Measurements from ENCODE around the gene BBS2.

Gene BBS2, protein sequence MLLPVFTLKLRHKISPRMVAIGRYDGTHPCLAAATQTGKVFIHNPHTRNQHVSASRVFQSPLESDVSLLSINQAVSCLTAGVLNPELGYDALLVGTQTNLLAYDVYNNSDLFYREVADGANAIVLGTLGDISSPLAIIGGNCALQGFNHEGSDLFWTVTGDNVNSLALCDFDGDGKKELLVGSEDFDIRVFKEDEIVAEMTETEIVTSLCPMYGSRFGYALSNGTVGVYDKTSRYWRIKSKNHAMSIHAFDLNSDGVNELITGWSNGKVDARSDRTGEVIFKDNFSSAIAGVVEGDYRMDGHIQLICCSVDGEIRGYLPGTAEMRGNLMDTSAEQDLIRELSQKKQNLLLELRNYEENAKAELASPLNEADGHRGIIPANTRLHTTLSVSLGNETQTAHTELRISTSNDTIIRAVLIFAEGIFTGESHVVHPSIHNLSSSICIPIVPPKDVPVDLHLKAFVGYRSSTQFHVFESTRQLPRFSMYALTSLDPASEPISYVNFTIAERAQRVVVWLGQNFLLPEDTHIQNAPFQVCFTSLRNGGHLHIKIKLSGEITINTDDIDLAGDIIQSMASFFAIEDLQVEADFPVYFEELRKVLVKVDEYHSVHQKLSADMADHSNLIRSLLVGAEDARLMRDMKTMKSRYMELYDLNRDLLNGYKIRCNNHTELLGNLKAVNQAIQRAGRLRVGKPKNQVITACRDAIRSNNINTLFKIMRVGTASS

DNA sequence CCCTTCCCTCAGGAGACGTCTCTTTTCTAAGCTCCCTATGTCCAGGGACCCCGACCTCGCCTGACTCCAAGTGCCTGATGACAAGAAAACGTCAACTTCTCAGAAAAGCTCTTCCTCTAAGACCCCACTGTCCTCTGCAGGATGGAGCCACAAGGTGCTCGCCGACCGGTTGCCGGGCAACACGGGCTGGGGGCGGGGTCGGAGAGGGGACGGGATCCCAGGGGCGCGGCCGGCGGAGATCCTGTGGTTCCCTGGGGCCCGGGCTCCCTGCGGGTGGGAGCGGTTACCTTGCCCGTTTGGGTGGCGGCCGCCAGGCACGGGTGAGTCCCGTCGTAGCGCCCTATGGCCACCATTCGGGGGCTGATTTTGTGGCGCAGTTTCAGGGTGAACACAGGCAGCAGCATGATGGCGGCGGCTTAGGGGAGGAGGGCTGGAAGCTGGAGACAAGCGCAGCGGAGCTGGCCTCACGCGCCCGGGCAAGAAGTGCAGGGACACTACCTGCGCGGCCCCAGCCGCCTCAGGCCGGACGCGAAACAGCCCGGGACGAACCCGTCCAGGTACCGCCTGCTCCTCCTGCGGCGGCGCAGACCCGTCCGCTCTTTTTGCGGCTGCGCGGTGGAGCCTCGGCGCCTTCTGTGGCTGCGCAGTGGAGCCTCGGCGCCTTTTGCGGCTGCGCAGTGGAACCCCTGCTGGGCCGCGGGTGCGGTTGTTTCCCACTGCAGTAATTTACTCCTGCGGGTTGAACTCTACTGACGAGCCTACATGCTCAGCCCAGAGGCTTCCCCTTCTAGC is at the start of gene BBS2:
TSS of gene BBS2 (minus strand) at position 566 of the 792 bp plus-strand sequence. CDS start at position 404, 162 bp downstream.
- peak; percentile 77 to 80 for DNase-seq (ENCODE audit: low read depth in 2 of 2, low spot score in 1 of 2)

DNA sequence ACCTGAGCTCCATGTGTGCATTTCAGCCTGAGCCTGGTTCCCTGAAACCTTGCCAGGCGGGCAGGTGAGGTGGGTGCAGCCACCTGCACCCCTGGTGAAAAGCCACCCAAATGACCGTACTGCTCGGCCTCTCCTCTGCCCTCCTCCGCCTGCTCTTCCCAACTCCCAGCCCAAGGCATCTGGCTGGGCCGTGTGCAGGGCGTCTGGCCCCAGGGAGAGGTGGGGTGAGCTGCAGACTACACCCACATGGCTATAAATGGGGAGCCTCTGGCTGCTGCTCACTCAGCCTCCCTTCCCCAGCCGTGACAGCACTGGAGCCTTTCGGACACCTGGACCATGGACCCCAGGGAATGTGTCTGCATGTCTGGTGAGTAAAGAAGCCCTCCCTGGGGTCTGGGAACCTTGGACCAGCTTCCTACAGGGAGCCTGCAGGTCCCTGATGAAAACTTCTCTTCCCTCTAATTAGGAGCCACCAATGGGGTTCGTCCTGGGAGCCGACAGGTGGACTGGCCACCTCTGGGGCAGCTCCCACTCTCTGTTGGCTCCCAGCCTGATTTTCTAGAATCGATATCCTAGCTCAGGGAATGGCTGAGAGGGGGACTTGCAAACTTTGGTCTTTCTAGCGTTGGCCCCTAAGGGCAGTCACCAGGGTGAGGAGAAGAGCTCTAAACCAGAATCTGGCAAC is 45.1 kb upstream of the BBS2 start, which contains the start of gene MT4:
TSS of gene MT4 (plus strand) at position 281 of the 685 bp plus-strand sequence. CDS start at position 337, 56 bp downstream.
- DNase-seq (ENCODE audit: low read depth in 2 of 2, low spot score in 1 of 2), result no peak

DNA sequence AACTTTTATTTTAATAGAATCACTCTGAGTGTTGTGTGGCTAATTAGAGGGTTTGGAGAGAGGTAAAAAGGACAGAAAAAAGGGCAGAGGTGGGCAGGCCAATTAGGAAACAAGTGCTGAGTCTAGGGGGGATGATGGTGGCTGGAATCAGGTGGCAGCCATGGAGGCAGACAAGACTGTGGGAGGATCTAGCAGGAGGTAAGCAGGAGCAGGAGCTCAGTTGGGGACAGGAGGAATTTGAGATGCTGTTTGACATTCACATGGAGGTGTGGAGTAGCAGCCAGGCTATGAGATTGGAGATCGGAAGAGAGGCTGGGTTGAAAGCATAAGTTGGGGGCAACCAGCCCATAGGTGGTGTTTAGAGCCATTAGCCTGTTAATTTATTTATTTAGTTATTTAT is 41.3 kb upstream of the BBS2 start:
- DNase-seq (ENCODE audit: low read depth in 2 of 2, low spot score in 1 of 2), result no peak

DNA sequence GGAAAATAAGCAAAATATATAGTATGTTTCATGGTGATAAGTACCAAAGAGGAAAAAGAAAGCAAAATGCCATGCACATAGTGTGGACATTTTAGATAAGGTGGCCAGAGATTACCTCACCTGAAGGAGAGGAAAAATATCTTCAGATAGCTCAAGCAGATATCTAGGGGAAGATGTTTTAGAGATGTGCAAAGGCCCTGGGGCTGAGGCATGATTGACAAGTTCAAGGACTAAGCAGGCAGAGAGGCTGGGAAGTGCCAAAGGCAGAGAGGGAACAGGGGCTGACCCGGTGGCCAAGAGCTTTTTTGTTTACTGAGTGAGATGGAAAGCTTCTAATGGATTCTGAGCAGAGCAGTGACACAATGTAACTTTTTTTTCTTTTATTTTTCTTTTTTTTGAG is 40.6 kb upstream of the BBS2 start:
- no peak for DNase-seq (ENCODE audit: low read depth in 2 of 2, low spot score in 1 of 2)

DNA sequence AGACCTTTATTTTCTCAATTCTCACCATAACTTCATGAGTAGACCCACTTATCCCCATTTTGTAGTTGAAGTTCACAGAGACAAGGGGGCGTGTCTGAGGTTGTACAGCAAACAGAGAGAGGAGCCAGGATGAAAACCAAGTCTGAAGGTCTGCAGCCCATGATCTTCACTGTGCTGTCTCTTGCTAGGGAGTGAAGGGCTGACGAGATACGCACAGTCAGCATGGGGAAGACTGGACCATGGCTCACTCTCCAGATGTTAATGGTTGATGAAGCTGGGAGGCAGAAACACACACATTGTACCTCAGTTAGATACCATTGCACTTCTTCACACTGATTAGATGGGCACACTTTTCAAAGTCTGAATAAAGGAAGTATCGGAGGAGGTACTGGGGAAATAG is 39.3 kb upstream of the BBS2 start:
- DNase-seq (ENCODE audit: low read depth in 2 of 2, low spot score in 1 of 2), result no peak

DNA sequence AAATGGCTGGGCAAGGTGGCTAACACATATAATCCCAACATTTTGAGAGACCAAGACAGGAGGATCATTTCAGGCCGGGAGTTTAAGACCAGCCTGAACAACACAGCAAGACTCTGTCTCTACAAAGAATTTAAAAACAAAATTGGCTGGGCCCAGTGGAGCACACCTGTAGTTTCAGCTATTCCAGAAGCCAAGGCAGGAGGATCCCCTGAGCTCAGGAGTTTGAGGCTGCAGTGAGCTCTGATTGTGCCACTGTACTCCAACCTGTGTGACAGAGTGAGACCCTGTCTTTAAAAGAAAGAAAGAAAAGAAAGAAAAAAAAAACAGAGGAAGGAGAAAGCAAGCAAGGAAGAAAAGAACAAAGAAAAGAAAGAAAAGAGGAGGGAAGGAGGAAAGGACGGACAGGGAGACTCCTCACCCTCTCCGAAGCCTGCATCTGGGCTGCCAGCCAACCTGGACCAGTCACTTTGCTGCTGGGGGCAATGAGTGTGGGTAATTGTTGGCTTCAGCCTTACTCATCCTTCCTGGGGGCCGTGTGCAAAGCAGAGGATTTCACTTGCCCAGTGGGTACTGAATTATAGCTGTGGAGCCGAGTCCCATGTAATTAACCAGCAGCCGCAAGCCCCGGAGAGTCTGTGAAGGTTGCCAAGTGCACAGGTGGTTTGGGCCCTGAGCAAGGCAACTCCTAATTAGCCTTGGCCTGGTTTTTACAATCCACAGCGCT is 38.4 kb upstream of the BBS2 start:
- DNase-seq (ENCODE audit: low read depth in 2 of 2, low spot score in 1 of 2), result no peak

DNA sequence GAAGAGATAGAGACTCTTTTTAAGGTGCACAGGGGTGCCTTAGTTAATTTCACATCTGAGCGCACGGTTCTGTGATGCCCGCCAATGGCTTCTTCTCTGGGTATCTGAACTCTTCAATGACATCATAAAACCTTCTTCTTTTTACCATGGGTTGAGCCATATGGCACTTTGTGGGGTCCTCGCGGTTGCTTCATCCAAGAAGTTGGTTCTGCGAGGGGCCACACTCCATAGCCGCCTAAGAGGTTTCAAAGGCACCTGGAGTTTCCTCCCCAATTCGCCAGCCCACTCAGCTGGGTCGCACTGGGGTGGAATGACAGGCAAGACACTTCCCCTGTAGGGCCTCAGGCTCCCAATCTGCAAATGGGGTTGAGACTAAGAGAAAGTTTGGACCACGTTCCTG is 34.6 kb upstream of the BBS2 start:
- no peak for DNase-seq (ENCODE audit: low read depth in 2 of 2, low spot score in 1 of 2)

DNA sequence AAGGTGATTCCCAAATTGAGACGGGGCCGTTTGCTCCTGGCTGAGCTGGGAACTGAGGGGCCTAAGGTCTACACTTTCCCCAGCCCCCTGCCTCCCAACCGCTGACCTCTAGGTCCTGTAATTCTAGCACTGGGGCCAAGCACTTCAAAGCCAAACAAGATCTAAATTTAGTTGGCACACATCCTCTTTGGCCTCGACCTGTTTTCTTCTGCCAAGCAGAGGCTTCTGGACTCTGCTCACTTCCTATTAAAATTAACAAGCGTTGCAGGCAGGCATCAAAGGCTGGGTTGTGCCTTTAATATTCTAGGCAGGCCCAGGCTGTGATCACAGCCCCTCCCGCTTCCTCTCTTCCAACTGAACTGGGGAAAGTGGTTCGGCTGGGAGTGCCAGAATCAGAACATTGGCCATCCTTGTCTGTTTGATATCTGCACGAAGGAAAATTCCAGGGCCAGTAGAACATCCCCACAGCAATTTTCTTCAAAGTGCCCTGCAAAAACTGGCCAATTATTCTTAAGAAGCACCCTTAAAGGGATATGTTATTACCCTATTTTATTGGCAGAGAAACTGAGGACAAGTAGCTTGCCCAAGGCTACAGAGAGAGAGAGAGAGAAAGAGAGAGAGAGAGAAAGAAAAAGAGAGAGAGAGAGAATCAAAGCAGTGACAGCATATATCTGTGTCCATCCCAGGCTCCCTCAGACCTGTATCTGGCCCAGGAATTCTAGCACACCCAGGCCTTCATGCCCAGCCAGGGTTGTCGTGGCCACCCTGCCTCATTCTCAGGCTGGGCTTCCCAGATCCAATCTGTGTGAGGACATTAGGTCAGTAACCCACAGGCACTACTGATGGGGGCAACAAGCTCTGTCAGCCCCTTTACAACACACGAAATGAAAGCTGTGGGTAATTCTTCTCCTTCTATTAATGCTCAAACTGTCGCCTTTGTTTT is 32.2 kb upstream of the BBS2 start:
- no peak for DNase-seq (ENCODE audit: low read depth in 2 of 2, low spot score in 1 of 2)

DNA sequence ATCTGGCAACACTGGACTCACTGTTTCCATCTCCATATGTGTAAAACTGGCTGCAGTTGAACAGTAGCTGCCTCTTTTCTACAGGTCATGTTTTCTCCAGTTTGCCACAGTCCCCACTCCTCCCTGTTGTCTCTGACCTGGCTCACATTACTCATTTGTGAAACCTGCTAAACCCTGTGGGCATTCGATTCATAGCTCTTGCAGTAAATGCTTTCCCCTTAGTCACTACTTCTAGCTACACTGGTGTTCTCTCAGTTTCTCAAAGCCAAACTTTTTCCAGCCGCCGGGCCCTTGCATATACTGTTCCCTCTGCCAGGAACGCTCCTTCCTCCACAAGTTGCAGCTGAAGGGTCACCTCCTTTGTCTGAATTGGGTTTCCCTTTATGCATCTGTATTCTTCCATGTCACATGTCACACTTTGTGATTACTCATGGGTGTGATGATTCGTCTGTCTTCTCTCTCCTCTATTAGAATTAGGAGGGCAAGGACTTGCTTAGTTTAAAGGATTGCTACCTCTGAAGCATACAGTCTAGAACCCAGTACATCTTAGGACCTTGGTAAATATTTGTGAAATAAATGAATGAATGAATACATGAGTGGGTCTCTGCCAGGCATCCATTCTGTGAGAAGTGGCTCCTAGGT is 30.0 kb upstream of the BBS2 start:
- no peak for DNase-seq (ENCODE audit: low read depth in 2 of 2, low spot score in 1 of 2)

DNA sequence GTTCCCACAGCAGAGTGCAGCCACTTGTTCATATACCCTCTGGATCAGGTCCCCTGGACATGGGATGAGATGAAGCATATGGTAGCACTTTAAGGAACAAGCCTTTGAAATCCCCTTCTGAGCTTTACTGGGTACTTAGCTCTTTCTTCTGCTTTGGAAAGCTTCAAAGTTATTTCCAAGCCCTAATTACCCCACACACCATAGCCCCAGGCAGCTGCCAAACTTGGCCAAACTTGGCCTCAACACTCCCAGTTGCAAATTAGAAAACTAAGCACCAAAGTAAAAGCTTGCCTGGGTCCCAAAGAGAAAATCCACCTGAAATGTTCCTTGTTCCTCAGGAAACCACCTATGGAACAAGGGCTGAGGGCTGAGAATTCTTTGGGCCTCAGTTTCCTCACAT is 29.3 kb upstream of the BBS2 start:
- DNase-seq (ENCODE audit: low read depth in 2 of 2, low spot score in 1 of 2), result no peak

DNA sequence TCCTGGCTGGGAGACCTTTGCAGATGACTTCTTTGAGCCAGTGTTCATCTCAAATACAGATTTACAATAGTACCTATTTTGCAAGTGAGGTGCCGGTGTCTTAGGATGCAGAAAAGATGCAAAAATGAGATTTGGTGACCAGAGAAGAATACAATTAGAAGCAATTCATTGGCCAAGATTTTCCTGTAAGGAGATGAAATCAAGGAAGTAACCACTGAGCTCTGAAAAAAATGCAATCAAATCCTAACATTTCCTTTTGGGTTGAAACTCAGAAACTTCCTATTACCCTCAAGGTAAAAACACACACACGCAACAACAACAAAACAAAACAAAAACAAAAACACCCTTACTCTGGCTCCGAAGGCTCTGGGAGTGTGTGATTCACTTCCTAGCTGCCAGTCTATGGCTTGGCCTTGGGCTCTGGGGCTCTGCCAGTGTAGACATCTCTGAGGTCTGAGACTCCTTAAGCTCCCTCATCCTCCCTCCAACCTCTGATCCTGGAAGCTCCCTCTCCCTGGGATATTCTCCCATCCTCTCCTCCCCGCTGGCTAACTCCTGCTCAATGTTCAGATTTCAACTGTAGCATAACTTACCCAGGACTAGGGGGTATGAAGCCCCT is 28.2 kb upstream of the BBS2 start:
- no peak for DNase-seq (ENCODE audit: low read depth in 2 of 2, low spot score in 1 of 2)

DNA sequence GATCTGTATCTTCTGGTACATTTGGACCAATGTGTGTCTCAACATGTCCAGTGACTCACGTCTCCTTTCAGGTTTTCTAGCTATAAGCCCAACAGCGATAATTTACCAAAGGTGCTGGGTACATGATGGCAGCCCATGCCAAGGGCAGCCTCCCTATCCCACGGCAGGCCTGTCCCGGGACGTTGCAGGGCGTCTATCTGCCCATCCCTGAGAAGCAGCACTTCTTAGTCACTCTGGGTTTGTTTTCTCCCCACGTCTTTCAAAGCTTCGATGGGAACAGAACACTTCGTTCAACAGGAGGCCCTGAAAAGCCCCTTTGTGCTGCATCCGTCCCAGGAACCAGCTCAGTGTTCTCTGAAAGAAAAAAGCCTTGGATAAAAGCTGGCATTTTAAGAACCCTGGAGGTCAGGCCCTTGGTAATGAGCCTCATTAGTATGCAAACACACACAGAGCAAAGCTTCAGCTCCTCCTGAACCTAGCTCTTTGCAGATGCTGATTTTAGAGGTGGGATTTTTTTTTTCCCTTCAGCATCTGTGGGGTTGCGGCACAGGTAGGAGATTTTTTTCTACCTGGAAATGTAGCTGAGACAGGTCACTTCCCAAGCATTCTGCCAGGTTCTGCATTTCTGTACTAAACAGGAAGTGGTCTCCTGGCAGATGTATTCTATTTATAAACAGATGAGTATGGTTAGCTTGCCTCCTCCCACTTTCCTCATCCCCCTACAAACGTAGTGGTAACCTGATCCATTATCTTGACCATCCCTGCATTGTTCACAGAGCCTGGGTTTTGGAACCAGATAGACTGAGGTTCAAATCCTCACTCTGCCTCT is 27.5 kb upstream of the BBS2 start:
- no peak for DNase-seq (ENCODE audit: low read depth in 2 of 2, low spot score in 1 of 2)

DNA sequence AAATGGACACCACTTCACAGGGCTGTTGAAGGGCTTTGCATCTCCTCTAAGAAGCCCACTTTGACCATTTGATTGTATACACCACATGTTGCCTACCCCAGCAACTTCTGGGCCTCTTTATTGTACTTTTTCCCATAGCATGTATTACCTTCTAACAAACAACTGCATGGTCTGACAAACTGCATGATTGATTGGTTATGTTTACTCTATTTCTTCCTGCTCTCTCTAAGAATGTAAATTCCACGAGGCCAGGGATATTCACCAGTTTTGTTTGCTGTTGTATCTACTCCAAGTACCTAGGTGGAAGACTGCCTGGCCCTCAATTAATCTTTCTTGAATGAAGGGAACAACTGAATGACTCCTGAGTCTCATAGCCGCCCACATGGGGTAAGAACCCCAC is 22.2 kb upstream of the BBS2 start:
- DNase-seq (ENCODE audit: low read depth in 2 of 2, low spot score in 1 of 2), result no peak

DNA sequence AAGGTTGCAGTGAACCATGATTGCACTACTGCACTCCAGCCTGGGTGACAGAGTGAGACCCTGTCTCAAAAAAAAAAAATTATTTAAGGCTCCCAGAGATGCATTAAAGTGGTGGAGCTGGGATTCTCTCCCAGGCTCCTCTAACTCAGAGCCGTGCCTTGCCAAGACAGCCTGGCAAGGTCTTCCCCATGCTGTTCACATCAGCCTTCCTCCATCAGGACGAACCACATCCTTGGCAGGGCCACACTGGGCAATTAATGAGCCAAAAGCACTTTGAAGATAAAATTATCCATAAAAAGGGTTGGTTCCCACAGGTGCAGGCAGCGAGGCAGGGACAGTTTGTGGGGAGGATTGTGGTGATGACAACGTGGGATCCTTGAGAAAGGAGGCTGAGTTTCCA is 19.8 kb upstream of the BBS2 start:
- DNase-seq (ENCODE audit: low read depth in 2 of 2, low spot score in 1 of 2), result no peak

DNA sequence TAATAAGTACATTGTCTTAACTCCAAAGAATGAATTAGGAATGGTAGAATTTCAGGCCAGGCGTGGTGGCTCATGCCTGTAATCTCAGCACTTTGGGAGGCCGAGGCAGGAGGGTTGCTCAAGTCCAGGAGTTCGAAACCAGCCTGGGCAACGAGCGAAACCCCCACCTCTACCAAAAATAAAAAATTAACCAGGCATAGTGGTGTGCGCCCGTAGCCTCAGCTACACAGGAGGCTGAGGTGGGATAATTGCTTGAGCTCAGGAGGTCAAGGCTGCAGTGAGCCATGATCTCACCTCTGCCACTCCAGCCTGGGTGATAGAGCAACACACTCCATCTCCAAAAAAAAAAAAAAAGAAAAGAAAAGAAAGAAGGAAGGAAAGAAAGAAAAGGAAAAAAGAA is 18.5 kb upstream of the BBS2 start:
- DNase-seq (ENCODE audit: low read depth in 2 of 2, low spot score in 1 of 2), result no peak

DNA sequence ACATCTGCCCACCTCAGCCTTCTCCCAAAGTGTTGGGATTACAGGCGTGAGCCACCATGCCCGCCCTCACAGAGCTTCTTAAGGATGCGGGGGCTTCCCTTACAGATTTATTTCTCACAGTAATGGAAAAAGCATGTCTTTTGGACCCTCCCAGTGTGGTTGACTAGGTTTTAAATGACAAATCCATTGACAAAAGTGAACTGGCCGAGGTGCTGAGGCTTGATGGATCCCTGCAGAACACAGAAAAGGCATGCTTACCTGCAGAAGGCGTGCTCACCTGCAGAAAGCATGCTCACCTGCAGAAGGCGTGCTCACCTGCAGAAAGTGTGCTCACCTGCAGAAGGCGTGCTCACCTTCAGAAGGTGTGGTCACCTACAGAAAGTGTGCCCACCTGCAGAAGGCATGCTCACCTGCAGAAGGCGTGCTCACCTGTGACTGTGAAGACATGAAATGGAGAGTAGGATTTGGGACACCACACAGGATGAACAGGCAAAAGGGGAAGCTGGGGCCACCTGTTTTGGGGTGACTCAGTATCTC is 15.1 kb upstream of the BBS2 start:
- no peak for DNase-seq (ENCODE audit: low read depth in 2 of 2, low spot score in 1 of 2)

DNA sequence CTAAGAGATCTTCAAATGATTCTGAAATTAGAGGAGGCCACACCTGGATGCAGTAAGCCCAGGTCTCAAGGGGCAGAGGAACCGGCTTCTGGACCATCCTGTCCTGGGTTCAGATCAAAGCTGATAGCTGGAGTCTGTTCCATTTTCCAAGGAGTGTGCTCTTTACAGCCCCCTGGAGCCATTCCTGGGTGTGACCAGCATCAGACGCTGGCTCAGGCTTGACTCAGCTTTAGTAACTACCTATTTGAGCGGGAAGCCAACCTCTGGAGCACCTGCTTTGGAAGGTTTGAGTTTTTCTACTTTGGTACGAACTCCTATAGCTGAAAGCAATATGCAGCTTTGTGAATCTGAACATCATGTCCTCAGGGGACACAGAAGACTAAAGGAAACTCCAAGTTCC is 12.9 kb upstream of the BBS2 start:
- no peak for DNase-seq (ENCODE audit: low read depth in 2 of 2, low spot score in 1 of 2)
